Adrenal gland (tissue), 5 donors: Measurements from ENCODE around the gene EEF1E1.

Experiments used
- CTCF ChIP-seq, 6 experiments: fragments of 450-650 bp in 4 of 6; fragments of 200-600 bp in 2 of 6; sonication (generic) in 1 of 6; IDR thresholded peaks; 1 replicate in 5 of 6; 2 replicates in 1 of 6; pipeline versions ENCODE4 v1.5.1 to v1.8.0; 2016 to 2021; ENCODE audit warnings: antibody characterized with exemption in 6 of 6, mild to moderate bottlenecking in 2 of 6, moderate library complexity in 1 of 6
- POLR2A ChIP-seq, 2 donors: fragments of 450-650 bp; IDR thresholded peaks; one replicate each; pipeline ENCODE4 v1.6.1; 2017; ENCODE audit warnings: antibody characterized with exemption in 2 of 2, mild to moderate bottlenecking in 2 of 2, moderate library complexity in 1 of 2
- donor health status: DM: no; HTN: no; CAD: no.

GRCh38 chr6:8130399-8130798, 28.1 kb upstream of the EEF1E1 start:
- TF ChIP-seq CTCF (IDR thresholded peaks at IDR 0.05) = no peak
- TF ChIP-seq POLR2A (IDR thresholded peaks at IDR 0.05) = no peak
